Right renal cortex interstitium (tissue), 3 donors: ENCODE results near the gene COPG1. TPM values are rescaled to one million over a fixed set of nuclear protein-coding genes. Genes with fewer than 3 reads are reported as not detected.

ENCODE experiments used
- polyA plus RNA-seq, 3 donors: library from polyadenylated mRNA; unstranded; fragments of 120-200 nt; gene quantifications; one replicate each; pipeline ENCODE4 v1.2.1, GENCODE V29; 2013; ENCODE audit not compliant: insufficient read length in 3 of 3

COPG1 gene
- polyA plus RNA-seq, 3 donors: 166 to 167 (median 166) TPM

Other genes starting within 250 kb of the COPG1 start
- 1 to 10 TPM; 2.2 to 3.0 (median 2.3) TPM for gene EFCC1, start 248.3 kb upstream of the COPG1 start, polyA plus RNA-seq
- gene GP9, start 188.8 kb upstream of the COPG1 start, polyA plus RNA-seq: 1 to 10 TPM in 1 of 3 donors, under 1 TPM in 2; 0.89 to 2.2 (median 0.92) TPM
- 1 to 10 TPM; 4.0 to 5.6 (median 5.3) TPM for gene RAB43, start 127.8 kb upstream of the COPG1 start, polyA plus RNA-seq
- gene ISY1, start 88.5 kb upstream of the COPG1 start, polyA plus RNA-seq: 10 to 100 TPM; 55.2 to 57.5 (median 57.3) TPM
- gene CNBP, start 65.7 kb upstream of the COPG1 start, polyA plus RNA-seq: 100 to 1,000 TPM; 448 to 471 (median 458) TPM
- 10 to 100 TPM; 55.2 to 61.5 (median 56.9) TPM for gene HMCES, start 29.3 kb downstream of the COPG1 start, polyA plus RNA-seq
- gene EFCAB12, start 179.0 kb downstream of the COPG1 start, polyA plus RNA-seq: 1 to 10 TPM; 3.2 to 3.6 (median 3.5) TPM
- gene MBD4, start 190.3 kb downstream of the COPG1 start, polyA plus RNA-seq: 10 to 100 TPM; 44.5 to 51.8 (median 51.1) TPM
- 10 to 100 TPM; 39.1 to 61.1 (median 46.7) TPM for gene IFT122, start 190.6 kb downstream of the COPG1 start, polyA plus RNA-seq